Left kidney (tissue), 8 donors: ENCODE measurements around the gene RPL4. TPM values are rescaled to one million over a fixed set of nuclear protein-coding genes. Genes with fewer than 3 reads are reported as not detected.
A peak's percentile ranks its signal among the peaks of the same experiment; 100 is the strongest.
"Not testable (repeated sequence)": the region's sequence is repeated elsewhere in the genome, so short reads cannot be mapped to it uniquely, and the experiment has no call there.

Experiments
- DNase-seq: peaks from one replicate; pipeline ENCODE4 v3.0.0-alpha.2; 2013
- long read RNA-seq, 8 donors: transcript quantifications; one replicate each; lab custom pipeline, GENCODE V29; 2026
- polyA plus RNA-seq: library from polyadenylated mRNA; unstranded; fragments of 120-200 nt; gene quantifications from one replicate; pipeline ENCODE4 v1.2.1, GENCODE V29; 2013; ENCODE audit not compliant: insufficient read length

RPL4 gene
- 3,332 TPM for polyA plus RNA-seq
- long read RNA-seq, donor 1, transcript RPL4-210 (6 exons, 1,099 nt), result minor isoform, 17 of 1,509 reads
- long read RNA-seq, donor 1, transcript RPL4-201 (10 exons, 2,769 nt), result major isoform, 685 of 1,509 reads
- long read RNA-seq, donor 1, transcript RPL4-212 (5 exons, 817 nt), result minor isoform, 12 of 1,509 reads
- long read RNA-seq, donor 1, transcript RPL4-213 (4 exons, 819 nt), result minor isoform, 21 of 1,509 reads
- long read RNA-seq, donor 1, partial matches to known transcripts, result 699 of 1,509 reads
- long read RNA-seq, donor 1, other reads (novel, unspliced or antisense), result 64 of 1,509 reads
- long read RNA-seq, donor 2, transcript RPL4-210 (6 exons, 1,099 nt), result minor isoform, 18 of 1,552 reads
- long read RNA-seq, donor 2, transcript RPL4-211 (2 exons, 593 nt), result minor isoform, 14 of 1,552 reads
- long read RNA-seq, donor 2, transcript RPL4-212 (5 exons, 817 nt), result minor isoform, 18 of 1,552 reads
- long read RNA-seq, donor 2, transcript RPL4-201 (10 exons, 2,769 nt), result major isoform, 834 of 1,552 reads
- long read RNA-seq, donor 2, partial matches to known transcripts, result 580 of 1,552 reads
- long read RNA-seq, donor 2, other reads (novel, unspliced or antisense), result 69 of 1,552 reads
- long read RNA-seq, donor 3, transcript RPL4-213 (4 exons, 819 nt), result minor isoform, 20 of 1,518 reads
- long read RNA-seq, donor 3, transcript RPL4-201 (10 exons, 2,769 nt), result major isoform, 665 of 1,518 reads
- long read RNA-seq, donor 3, transcript RPL4-210 (6 exons, 1,099 nt), result minor isoform, 11 of 1,518 reads
- long read RNA-seq, donor 3, transcript RPL4-211 (2 exons, 593 nt), result minor isoform, 11 of 1,518 reads
- long read RNA-seq, donor 3, partial matches to known transcripts, result 734 of 1,518 reads
- long read RNA-seq, donor 3, other reads (novel, unspliced or antisense), result 66 of 1,518 reads
- long read RNA-seq, donor 4, transcript RPL4-201 (10 exons, 2,769 nt), result major isoform, 49 of 273 reads
- long read RNA-seq, donor 4, transcript RPL4-213 (4 exons, 819 nt), result minor isoform, 10 of 273 reads
- long read RNA-seq, donor 4, transcript RPL4-210 (6 exons, 1,099 nt), result minor isoform, 6 of 273 reads
- long read RNA-seq, donor 4, partial matches to known transcripts, result 200 of 273 reads
- long read RNA-seq, donor 4, other reads (novel, unspliced or antisense), result 0 of 273 reads
- long read RNA-seq, donor 5, transcript RPL4-212 (5 exons, 817 nt), result minor isoform, 40 of 2,862 reads
- long read RNA-seq, donor 5, transcript RPL4-201 (10 exons, 2,769 nt), result major isoform, 1,735 of 2,862 reads
- long read RNA-seq, donor 5, transcript RPL4-211 (2 exons, 593 nt), result minor isoform, 26 of 2,862 reads
- long read RNA-seq, donor 5, transcript RPL4-210 (6 exons, 1,099 nt), result minor isoform, 29 of 2,862 reads
- long read RNA-seq, donor 5, partial matches to known transcripts, result 839 of 2,862 reads
- long read RNA-seq, donor 5, other reads (novel, unspliced or antisense), result 172 of 2,862 reads
- long read RNA-seq, donor 6, transcript RPL4-213 (4 exons, 819 nt), result minor isoform, 24 of 1,812 reads
- long read RNA-seq, donor 6, transcript RPL4-210 (6 exons, 1,099 nt), result minor isoform, 30 of 1,812 reads
- long read RNA-seq, donor 6, transcript RPL4-212 (5 exons, 817 nt), result minor isoform, 14 of 1,812 reads
- long read RNA-seq, donor 6, transcript RPL4-201 (10 exons, 2,769 nt), result major isoform, 833 of 1,812 reads
- long read RNA-seq, donor 6, partial matches to known transcripts, result 808 of 1,812 reads
- long read RNA-seq, donor 6, other reads (novel, unspliced or antisense), result 94 of 1,812 reads
- long read RNA-seq, donor 7, transcript RPL4-213 (4 exons, 819 nt), result minor isoform, 39 of 2,577 reads
- long read RNA-seq, donor 7, transcript RPL4-210 (6 exons, 1,099 nt), result minor isoform, 33 of 2,577 reads
- long read RNA-seq, donor 7, transcript RPL4-212 (5 exons, 817 nt), result minor isoform, 35 of 2,577 reads
- long read RNA-seq, donor 7, transcript RPL4-201 (10 exons, 2,769 nt), result major isoform, 1,267 of 2,577 reads
- long read RNA-seq, donor 7, partial matches to known transcripts, result 1,038 of 2,577 reads
- long read RNA-seq, donor 7, other reads (novel, unspliced or antisense), result 138 of 2,577 reads
- long read RNA-seq, donor 8, transcript RPL4-201 (10 exons, 2,769 nt), result major isoform, 431 of 736 reads
- long read RNA-seq, donor 8, transcript RPL4-213 (4 exons, 819 nt), result minor isoform, 6 of 736 reads
- long read RNA-seq, donor 8, transcript RPL4-212 (5 exons, 817 nt), result minor isoform, 11 of 736 reads
- long read RNA-seq, donor 8, transcript RPL4-210 (6 exons, 1,099 nt), result minor isoform, 13 of 736 reads
- long read RNA-seq, donor 8, partial matches to known transcripts, result 235 of 736 reads
- long read RNA-seq, donor 8, other reads (novel, unspliced or antisense), result 38 of 736 reads

- peak; percentile 88 for DNase-seq
Observed at GRCh38 chr15:66504563-66505429, at the start of gene RPL4, which contains the start of gene ZWILCH. Gene RPL4 (minus strand): TSS chr15:66504855. CDS start chr15:66504790, 65 bp downstream. Gene ZWILCH (plus strand): TSS chr15:66505326. CDS start chr15:66505339, 13 bp downstream.

DNA sequence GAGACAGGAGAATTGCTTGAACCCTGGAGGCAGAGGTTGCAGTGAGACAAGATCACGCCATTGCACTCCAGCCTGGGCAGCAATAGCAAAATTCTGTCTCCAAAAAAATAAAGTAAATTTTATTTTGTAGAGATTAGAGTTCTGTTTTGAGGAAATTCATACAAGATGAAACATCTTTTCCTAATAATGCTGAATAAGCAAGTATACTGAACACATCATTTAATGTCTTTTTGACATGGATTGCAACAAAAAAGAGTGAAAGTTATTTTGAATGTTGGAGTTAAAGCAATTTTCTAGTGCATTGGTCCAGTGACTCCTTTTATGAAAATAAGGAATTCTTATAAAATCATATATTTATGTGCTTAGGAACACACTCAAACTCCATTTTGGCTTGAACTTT, 40.6 kb upstream of the RPL4 start:
- DNase-seq, result no peak

- DNase-seq, result no peak
Observed at GRCh38 chr15:66542896-66543295, 38.2 kb upstream of the RPL4 start.

DNA sequence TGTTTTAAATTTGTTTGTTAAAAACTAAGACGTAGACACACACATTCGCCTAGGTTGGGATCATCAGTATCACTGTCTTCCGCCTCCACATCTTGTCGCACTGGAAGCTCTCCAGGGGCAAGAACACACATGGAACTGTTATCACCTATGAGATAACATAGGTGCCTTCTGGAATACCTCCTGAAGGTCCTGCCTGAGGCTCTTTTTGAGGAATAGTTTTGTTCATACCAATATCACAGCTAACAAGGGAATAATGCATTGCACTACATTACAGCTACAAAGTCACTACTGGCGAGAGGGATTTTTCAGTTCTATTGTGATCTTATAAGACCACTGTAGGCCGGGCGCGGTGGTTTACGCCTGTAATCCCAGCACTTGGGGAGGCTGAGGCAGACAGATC, 30.4 kb upstream of the RPL4 start:
- DNase-seq, result no peak

GRCh38 chr15:66524838-66525237, 20.2 kb upstream of the RPL4 start:
- no peak for DNase-seq

GRCh38 chr15:66523926-66524325, 19.3 kb upstream of the RPL4 start:
- no peak for DNase-seq

DNA sequence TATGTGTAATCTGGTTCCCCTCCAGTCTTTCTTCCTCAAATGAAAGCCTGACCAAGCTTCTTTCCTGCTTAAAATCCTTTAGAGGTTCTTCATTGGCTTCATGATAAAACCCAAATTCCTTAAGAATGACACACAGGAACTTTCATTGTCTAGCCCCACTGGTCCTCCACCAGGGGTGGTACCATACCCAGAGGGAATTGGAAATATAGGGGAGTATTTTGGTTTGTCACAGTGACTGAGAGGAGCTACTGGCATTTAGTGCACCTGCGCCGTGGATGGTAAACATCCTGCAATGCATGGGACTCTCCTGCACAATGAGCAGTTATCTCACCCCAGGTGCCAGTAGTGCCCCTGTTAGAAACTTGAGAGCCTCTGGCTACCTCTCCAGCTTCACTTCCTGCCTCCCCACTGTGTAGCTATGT, 11.3 kb upstream of the RPL4 start:
- DNase-seq, result no peak

GRCh38 chr15:66514586-66514985, 9.9 kb upstream of the RPL4 start:
- no peak for DNase-seq

DNA sequence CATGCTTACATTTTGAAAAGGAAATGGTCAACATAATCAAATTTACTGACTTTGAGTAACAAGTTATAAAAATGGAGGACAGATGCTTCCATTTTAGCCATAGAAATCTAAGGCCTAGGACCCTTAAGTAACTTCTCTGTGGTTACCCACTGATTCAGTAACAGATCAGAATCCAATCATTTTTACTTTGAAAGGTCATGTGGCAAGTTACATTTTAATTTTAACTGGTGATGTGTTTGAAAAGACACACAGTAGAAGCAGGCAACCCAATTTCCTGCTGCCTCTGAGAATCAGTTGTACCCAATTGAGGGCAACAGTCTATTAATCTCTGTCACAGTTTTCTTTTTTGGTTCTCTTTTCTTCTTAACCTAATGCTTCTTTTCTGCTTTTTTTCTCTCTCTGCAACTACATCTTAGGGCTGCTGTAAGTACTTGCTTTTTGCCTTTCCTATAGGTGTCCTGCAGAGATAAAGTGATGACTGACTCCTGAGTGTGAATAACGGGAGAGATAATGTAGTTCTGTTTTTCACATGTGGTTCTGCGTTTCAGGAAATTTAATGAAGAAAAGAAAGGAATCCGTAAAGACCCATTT, 3.7 kb upstream of the RPL4 start:
- DNase-seq, result no peak

DNA sequence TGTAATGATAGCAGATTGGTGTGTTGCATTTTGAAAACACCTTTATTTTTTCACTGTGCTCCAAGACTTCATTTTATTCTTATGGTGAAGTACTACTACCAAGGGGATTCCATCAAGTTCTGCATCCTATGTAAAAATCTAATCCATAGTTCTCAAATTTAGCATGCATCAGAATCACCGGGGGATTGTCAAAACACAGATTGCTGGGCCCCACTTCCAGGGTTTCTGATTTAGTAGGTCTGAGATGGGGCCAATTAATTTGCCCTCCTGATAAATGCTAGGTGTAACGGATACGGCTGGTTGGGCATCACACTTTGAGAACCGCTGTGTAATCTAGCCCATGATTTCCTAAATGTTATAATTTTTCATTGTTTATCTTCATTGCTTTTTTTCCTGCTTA, 1.2 kb upstream of the RPL4 start:
- DNase-seq, result no peak

DNA sequence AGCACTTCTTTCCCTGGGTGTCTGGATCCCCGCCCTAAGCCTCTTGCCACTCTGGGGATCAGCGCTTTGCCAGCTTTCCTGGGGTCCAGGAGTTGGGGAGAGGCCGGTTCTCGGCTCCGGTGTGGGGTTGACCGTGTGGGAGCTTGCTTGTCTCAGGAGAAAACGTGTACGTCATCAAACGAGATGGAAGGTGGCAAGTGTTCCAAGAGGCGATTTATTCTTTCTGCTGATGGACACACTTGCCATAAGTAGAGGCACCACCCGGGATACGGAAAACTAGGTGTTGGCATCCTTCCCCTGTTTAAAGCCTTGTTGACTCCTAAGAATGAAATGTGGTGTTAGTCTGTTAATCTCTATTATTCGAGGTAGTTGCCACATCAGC, 766 bp upstream of the RPL4 start:
- no peak for DNase-seq

DNA sequence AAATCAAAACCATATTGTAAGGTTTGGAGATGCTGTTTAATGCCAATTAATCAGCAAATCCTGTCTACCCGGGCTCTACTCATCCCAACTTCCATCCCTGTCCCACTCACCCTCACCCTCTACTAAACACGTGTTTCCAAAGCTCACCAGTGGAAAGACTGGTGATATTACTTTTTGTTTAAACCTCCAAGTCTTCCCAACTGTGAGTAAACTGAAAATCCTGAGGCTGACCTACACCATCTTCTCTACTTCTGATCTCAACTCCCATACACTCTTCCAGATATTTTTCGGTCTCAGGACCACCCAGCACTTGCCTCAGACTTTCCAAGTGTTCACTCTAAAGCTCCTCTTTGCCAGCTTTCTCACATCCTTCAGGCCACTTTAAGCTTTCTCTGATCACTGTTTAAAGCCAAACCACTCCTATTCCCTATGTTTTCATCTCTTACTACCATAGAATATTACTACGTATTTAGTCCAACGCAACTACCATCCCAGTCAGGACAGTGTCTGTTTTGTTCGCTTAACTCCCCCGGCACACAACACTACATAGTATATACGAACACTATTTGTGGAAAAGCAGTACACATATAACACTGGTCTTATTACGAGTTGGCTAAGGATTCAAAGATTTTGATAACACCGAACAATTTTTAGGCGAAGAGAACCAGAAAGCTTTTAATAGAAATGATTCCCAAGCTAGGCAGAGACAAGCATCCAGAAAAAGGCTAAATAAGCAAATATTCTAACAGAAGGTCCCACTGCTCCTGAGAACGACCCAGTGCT, 684 bp downstream of the RPL4 start:
- no peak for DNase-seq

DNA sequence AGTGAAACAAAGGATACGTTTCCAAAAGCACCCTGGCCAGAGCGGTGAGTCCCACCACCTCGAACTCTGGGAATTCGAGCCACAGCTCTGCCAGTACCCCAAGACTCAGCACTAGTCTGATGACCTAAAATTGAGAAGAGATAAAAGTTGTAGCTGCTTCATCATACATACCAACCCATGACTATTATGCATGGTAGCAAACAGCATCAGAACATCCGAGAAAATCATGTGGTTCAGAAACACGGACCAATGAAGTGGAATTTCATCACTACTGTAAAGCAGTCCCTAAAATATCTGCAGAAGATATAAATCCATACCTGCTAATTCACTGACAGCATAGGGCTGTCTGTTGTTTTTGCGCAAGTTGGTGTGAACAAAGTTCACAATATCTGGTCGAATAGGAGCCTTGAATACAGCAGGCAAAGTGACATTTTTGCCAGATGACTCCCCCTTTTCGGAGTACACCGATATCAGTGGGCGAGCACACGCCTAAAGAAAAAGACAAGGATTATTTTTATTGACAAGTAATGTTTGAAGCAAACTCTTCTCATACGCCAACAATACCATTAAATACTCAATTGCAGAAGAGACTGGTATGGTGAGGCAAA, 1.5 kb downstream of the RPL4 start:
- DNase-seq, result not testable (repeated sequence)

GRCh38 chr15:66502491-66502890, 2.2 kb downstream of the RPL4 start:
- DNase-seq, result no peak

DNA sequence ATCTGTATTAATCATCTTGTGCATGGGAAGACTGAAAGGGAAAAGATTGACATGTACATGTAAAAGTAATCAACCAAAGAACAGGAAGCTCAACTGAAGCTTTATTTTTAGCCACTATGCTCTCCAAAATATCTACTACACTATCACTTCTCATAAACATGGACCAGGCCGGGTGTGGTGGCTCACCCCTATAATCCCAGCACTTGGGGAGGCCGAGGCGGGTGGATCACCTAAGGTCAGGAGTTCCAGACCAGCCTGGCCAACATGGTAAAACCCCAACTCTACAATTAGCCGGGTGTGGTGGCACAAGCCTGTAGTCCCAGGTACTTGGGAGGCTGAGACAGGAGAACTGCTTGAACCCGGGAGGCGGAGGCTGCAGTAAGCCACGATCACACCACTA, 4.3 kb downstream of the RPL4 start:
- not testable (repeated sequence) for DNase-seq

- no peak for DNase-seq
Observed at GRCh38 chr15:66498501-66499386, 5.9 kb downstream of the RPL4 start.
